ENCODE data around the gene NRXN3. TPM values are rescaled to one million over a fixed set of nuclear protein-coding genes. Genes with fewer than 3 reads are reported as not detected.

NRXN3 gene
- total and polyA plus RNA-seq, 2 experiments from 2014 or later, result 5.7 to 7.1 TPM

GRCh38 chr14:78182722-78183121 is 12.5 kb downstream of the NRXN3 start:
- Histone ChIP-seq H3K4me1 (ENCODE audit: insufficient read depth) (no peaks in the 10 kb centered on the region), H3K79me2 (no peaks in the 10 kb centered on the region), H4K20me1 (ENCODE audit: insufficient read depth, poor library complexity, severe bottlenecking) (no peaks in the 10 kb centered on the region), H3K4me2 (no peak overlapping the region), H3K27ac (no peak overlapping the region), H2AFZ (no peak overlapping the region), H3K9me3 (ENCODE audit: low read depth) (no peaks in the 10 kb centered on the region), H3K9me2 (replicated peaks; ENCODE audit: insufficient read depth) (no peaks in the 10 kb centered on the region), H3K4me3 (no peak overlapping the region), H3K27me3 (no peaks in the 10 kb centered on the region), H3K36me3 (replicated peaks; ENCODE audit: insufficient read depth, low read depth) (no peaks in the 10 kb centered on the region)
- 82% methylated on average over 7 of the region's 7 CpGs for WGBS (ENCODE audit: low lambda C conversion rate, missing lambda C conversion rate)
- TF ChIP-seq, protein P1, sequence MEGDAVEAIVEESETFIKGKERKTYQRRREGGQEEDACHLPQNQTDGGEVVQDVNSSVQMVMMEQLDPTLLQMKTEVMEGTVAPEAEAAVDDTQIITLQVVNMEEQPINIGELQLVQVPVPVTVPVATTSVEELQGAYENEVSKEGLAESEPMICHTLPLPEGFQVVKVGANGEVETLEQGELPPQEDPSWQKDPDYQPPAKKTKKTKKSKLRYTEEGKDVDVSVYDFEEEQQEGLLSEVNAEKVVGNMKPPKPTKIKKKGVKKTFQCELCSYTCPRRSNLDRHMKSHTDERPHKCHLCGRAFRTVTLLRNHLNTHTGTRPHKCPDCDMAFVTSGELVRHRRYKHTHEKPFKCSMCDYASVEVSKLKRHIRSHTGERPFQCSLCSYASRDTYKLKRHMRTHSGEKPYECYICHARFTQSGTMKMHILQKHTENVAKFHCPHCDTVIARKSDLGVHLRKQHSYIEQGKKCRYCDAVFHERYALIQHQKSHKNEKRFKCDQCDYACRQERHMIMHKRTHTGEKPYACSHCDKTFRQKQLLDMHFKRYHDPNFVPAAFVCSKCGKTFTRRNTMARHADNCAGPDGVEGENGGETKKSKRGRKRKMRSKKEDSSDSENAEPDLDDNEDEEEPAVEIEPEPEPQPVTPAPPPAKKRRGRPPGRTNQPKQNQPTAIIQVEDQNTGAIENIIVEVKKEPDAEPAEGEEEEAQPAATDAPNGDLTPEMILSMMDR (IDR thresholded peaks at IDR 0.05; ENCODE audit: poor library complexity), result no peak
- TF ChIP-seq EZH2 (IDR thresholded peaks at IDR 0.05; ENCODE audit: borderline replicate concordance), result no peak
- TF ChIP-seq EZH2phosphoT487 (IDR thresholded peaks at IDR 0.05; ENCODE audit: low read depth, severe bottlenecking, unreplicated experiment), result no peak
- no peak for DNase-seq (ENCODE audit: low spot score)

DNA sequence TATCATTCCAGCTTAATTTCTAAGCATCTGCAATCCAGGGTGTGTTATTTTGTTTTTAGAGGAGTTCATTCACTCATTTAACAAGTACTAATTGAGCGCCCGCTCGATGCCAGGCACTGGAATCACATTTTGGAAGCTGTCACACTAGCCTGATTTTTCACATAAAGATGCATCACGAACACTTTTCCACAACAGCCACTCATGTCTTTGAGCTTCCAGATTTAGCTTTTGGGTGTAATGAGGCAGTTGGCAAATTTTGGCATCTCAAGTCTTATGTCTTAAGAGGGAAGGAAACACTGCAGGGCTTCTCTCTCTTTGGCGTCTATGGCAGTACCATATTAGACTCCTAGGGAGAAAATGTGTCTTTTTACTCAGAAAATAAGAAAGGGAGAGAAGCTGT is 14.0 kb downstream of the NRXN3 start:
- WGBS (ENCODE audit: low lambda C conversion rate, missing lambda C conversion rate), result 91% methylated on average over 5 of the region's 5 CpGs
- no peaks in the 10 kb centered on the region for H3K9me2 ChIP-seq (replicated peaks; ENCODE audit: insufficient read depth)
- no peak overlapping the region for H2AFZ ChIP-seq
- no peaks in the 10 kb centered on the region for H3K27me3 ChIP-seq
- H3K27ac ChIP-seq, result no peak overlapping the region
- H3K9me3 ChIP-seq (ENCODE audit: low read depth), result no peaks in the 10 kb centered on the region
- no peak overlapping the region for H3K4me2 ChIP-seq
- H4K20me1 ChIP-seq (ENCODE audit: insufficient read depth, poor library complexity, severe bottlenecking), result no peaks in the 10 kb centered on the region
- H3K4me3 ChIP-seq, result no peak overlapping the region
- no peak for DNase-seq (ENCODE audit: low spot score)
- H3K36me3 ChIP-seq (replicated peaks; ENCODE audit: insufficient read depth, low read depth), result no peaks in the 10 kb centered on the region
- no peaks in the 10 kb centered on the region for H3K4me1 ChIP-seq (ENCODE audit: insufficient read depth)
- TF ChIP-seq EZH2phosphoT487 (IDR thresholded peaks at IDR 0.05; ENCODE audit: low read depth, severe bottlenecking, unreplicated experiment) (no peak), EZH2 (IDR thresholded peaks at IDR 0.05; ENCODE audit: borderline replicate concordance) (no peak)
- TF ChIP-seq, protein P1 (IDR thresholded peaks at IDR 0.05; ENCODE audit: poor library complexity), result no peak
- no peaks in the 10 kb centered on the region for H3K79me2 ChIP-seq

DNA sequence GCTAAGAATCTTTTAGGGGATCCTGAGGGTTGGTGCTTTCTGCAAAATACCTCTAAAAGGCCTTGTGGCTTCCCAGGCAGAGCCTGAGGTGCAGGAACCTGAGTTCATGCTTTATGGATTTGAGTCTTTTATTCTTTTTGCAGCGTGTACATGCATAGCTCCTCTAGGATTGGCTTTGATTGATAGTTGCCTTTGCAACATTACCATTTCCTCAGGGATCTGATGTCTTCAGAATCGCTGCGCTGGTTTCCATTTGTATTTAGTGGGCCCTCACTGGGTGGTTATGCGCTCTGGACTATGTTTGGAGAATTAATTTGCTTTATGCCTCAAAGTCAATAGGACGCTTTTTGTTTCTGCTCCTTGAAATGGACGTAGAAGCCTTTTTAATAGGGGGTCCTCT is 16.1 kb downstream of the NRXN3 start:
- no peaks in the 10 kb centered on the region for H3K9me2 ChIP-seq (replicated peaks; ENCODE audit: insufficient read depth)
- H3K79me2 ChIP-seq, result no peaks in the 10 kb centered on the region
- H2AFZ ChIP-seq, result no peak overlapping the region
- H3K4me3 ChIP-seq, result no peak overlapping the region
- H4K20me1 ChIP-seq (ENCODE audit: insufficient read depth, poor library complexity, severe bottlenecking), result no peaks in the 10 kb centered on the region
- H3K27me3 ChIP-seq, result no peaks in the 10 kb centered on the region
- no peaks in the 10 kb centered on the region for H3K9me3 ChIP-seq (ENCODE audit: low read depth)
- no peak for DNase-seq (ENCODE audit: low spot score)
- no peak overlapping the region for H3K27ac ChIP-seq
- H3K4me2 ChIP-seq, result no peak overlapping the region
- WGBS (ENCODE audit: low lambda C conversion rate, missing lambda C conversion rate), result 91% methylated on average over 6 of the region's 6 CpGs
- no peaks in the 10 kb centered on the region for H3K36me3 ChIP-seq (replicated peaks; ENCODE audit: insufficient read depth, low read depth)
- no peaks in the 10 kb centered on the region for H3K4me1 ChIP-seq (ENCODE audit: insufficient read depth)
- no peak for TF ChIP-seq EZH2 (IDR thresholded peaks at IDR 0.05; ENCODE audit: borderline replicate concordance)
- TF ChIP-seq, protein P1 (IDR thresholded peaks at IDR 0.05; ENCODE audit: poor library complexity), result no peak
- TF ChIP-seq EZH2phosphoT487 (IDR thresholded peaks at IDR 0.05; ENCODE audit: low read depth, severe bottlenecking, unreplicated experiment), result no peak

DNA sequence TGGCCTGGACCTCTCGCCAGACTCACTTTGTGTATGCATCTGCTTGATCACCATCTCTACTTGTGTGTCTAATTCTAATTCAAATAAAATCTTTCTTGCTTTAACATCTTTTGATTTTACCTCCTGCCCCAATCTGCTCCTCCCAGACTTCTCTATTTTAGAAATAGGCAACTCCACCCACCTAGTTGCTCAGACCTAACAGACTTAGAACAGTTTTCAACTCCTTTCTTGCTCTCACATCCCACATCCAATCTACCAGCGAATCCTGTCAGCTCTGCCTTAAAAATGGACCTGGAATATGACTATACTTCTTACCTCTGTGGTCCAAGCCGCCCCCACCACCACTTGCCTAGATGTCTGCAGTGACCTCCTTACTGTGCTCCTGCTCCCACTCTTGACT is 18.7 kb downstream of the NRXN3 start:
- no peak for DNase-seq (ENCODE audit: low spot score)
- Histone ChIP-seq H3K4me2 (no peak overlapping the region), H2AFZ (no peak overlapping the region), H3K4me1 (ENCODE audit: insufficient read depth) (no peaks in the 10 kb centered on the region), H3K9me2 (replicated peaks; ENCODE audit: insufficient read depth) (no peaks in the 10 kb centered on the region), H3K79me2 (no peaks in the 10 kb centered on the region), H3K36me3 (replicated peaks; ENCODE audit: insufficient read depth, low read depth) (no peaks in the 10 kb centered on the region), H4K20me1 (ENCODE audit: insufficient read depth, poor library complexity, severe bottlenecking) (no peaks in the 10 kb centered on the region), H3K4me3 (no peak overlapping the region), H3K27me3 (no peaks in the 10 kb centered on the region), H3K9me3 (ENCODE audit: low read depth) (no peaks in the 10 kb centered on the region), H3K27ac (no peak overlapping the region)
- TF ChIP-seq, protein P1 (IDR thresholded peaks at IDR 0.05; ENCODE audit: poor library complexity), result no peak
- TF ChIP-seq EZH2phosphoT487 (IDR thresholded peaks at IDR 0.05; ENCODE audit: low read depth, severe bottlenecking, unreplicated experiment) (no peak), EZH2 (IDR thresholded peaks at IDR 0.05; ENCODE audit: borderline replicate concordance) (no peak)
- WGBS (ENCODE audit: low lambda C conversion rate, missing lambda C conversion rate), result 87% methylated on average over 3 of the region's 3 CpGs
